ENCODE data around the gene MARCHF3.

GRCh38 chr5:126983874-126984266 lies 46.5 kb downstream of the MARCHF3 start:
- TF ChIP-seq CTCF (conservative IDR thresholded peaks at IDR 0.05; ENCODE audit: low read length) (no peak), EZH2phosphoT487 (IDR thresholded peaks at IDR 0.05; ENCODE audit: borderline replicate concordance) (no peak)

All from Loucy (cell line).